CD4-positive, alpha-beta T cell treated with Interleukin-1 beta for 1 hour (primary cell): ENCODE data around the gene MRNIP.
"Not testable (repeated sequence)": the region's sequence is repeated elsewhere in the genome, so short reads cannot be mapped to it uniquely, and the experiment has no call there.

Experiments
- DNase-seq, 2 donors: peaks; one replicate each; pipeline ENCODE4 v3.0.0-alpha.2; 2020 to 2022

Gene MRNIP

DNA sequence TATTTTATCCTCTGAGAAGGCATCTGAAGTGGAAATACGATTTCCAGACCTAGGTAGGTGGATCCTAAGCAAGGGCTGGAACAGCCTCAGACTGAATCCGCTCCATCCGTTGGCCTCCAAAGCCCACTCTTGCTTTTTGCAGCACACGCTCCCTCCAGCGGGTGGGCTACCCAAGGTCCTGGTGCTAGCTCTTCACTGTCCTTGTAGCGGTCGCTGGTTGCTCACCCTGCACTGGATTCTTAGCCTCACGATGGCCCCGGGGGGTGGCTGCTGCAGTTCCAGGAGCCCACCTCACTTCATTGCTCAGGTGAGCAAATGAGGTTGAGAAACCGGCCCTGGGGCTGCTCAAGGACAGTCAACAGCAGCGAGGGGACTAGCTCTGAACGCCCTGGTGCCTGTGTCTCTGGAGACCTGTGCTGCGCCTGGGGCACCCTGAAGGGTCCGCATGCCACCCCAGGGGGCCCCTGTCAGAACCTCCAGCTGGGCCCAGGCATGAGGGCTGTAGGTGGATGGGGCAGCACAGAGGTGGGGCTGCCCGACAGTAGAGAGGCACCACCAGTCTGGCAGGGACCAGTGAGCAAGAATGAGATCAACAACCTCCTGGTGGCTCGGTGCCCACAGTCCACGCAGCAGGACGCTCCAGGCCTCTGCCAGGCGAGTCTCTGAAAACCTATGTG is 56.3 kb downstream of the MRNIP start:
- no peak for DNase-seq

DNA sequence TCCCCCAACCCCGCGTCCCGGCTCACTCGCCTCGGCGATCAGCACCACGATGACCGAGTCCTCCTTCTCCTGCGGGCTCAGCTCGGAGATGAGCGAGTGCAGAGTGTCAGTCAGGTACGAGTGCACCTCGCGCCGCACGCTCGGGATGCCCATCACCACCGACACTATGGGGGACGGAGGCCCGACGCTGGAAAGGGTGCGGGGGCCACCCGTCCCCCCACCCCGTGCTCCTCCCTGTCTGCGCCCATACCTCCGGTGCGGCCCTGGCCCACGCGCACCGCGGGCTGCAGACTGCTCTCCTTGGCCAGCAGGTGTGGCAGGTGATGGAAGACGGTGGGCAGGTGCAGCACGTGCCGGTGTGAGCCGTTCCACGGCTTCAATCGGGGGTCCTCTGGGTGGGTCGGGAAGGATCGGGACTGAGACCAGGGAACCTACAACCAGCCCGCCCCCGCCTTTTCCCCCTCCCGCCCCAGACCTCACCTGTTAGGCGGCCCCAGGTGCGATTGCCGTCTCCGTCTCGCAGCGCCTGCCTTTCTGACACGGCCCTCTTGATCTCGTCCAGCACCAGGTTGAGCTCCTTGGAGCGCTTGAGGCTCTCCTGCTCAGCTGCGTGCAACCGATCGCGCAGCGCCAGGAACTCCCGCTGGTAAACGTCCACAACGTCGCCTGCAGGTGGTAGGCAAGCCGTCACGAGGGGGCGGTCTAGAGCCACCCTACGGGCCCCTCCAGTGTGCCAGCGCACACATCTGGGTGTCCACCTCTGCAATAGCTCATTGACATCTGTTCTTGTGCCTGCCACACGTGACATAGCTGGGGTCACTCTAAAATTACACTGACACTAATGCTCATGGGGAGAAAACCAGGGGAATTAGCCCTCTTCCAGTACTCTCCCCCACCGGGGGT is 57.1 kb downstream of the MRNIP start:
- DNase-seq: peak; percentile 85

DNA sequence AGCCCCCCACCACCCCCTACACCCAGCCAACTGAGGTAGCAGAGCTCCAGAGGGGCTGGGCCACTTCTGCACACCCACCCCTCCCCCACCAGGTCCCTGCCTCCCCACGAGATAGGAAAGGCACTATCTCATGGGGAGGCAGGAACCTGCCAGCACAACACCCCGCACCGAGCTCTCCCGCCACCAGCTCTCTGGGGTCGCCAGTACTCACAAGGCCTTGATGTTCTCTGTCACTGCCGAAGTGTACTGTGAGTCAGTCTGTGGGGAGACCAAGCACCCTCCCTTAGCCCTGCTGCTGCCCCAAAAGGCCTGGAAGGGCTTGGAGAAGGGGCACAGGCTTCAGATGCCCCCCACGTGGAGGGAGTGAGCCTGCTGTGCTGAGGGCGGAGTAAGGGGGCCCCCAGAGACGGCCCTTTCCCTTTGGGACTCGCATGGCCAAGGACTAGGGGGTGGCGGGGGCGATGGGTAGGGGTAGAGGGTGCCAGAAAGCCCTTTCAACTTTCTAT is 57.9 kb downstream of the MRNIP start:
- no peak for DNase-seq

DNA sequence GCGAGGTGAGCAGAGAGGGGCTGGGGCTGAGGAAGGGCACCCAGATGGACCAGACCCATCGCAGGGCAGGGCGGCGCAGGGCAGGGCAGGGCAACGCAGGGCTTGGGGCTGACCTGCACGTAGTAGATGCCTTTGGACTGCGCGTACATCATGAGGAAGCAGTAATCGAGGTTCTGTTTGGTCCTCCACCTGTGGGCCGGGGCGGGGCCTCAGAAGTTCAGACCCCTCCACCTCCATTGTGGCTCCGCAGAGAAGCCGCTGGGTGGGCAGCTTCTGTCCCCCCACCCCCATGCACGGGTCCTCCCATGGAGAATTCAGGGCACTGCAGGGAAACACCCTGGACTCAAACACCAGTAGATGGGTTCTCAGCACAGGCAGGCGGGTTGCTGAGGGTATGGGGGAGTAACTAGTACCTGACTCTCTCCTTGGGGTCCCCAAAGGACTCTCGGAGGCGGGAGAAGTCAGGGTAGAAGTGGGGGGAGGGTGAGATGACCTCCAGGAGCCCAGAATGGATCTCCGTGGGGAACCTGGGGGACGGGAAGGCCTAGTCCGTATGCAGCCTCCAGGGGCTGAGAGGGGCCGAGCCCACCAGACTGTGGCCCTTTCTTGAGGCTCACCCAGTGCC is 58.4 kb downstream of the MRNIP start:
- no peak for DNase-seq

- no peak for DNase-seq
Measured at GRCh38 chr5:179799644-179799973, 59.0 kb downstream of the MRNIP start.

DNA sequence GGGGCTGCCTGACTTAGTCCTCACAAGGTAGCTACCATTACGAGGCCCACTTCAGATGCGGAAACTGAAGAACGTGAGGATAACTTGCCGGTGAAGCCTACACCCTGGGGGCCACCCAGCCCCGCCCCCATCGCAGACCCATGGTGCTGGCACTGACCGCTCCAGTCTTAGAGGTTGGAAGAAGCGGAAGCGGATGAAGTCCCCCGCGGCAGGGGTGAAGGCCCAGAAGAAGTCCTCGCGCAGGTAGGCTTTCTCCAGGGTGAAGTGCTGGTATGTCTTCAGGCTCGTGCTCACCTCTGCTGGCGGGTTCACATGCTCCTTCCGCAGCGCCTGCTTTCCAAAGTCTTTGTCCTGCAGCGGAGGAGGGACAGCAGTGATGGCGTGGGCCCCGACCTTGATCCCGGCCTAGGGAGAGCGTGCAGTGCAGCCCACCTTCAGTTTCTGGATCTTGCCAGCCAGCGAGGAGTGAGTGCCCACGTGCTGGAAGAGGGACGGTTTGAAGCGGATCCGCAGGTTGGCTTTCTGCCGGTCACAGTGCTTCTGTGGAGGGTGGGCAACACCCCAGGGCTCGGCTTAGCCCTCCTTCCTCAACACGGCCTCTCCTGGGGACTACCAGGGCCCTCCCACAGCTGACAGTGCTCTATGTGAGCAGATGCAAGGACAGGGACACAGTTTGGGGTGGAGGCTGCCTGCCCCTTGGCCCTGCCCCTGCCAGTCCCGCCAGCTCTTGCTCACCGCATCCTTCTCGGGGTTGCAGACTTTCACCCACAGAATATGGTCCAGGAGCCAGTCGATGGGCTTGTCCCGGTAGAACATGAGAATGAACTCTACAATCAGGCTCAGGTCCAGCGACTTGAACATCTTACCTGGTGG is 59.6 kb downstream of the MRNIP start:
- no peak for DNase-seq

- no peak for DNase-seq
Measured at GRCh38 chr5:179798144-179798770, 60.4 kb downstream of the MRNIP start.

GRCh38 chr5:179797741-179798140 is 60.9 kb downstream of the MRNIP start:
- no peak for DNase-seq

DNA sequence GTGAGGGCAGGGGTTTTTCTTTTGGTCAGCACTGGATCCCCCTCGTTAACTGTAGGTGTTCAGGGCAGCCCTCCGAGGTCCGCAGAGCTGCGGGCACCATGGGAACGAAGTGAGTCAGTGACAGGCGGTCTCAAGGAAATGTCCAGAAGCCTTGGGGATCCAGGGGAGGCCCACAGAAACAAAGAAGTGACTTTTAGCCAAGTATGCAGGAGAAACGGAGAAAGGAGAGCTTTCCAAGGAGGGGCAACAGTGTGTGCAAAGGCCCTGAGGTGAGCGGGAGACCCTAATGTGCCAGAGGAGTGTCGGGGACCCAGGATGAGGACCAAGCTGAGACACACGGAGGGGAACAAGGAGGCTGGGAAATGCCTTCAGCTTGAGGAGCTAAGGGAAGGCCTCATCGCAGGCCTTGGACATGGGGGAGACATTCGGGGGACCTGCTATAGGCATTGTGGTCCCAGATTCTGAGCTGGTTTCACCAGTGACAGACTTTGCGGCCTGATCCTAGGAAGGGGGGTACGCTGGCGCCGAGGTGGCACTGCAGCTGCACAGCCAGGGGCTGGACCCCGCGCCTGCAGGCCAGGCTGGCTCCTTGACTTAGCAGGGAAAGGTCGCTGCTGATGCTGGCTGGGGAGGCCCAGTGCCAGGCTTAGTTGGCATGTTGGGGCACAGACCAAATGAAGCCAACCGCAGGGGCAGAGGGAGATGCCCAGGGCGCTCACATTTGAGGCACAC is 61.6 kb downstream of the MRNIP start:
- DNase-seq: no peak

- DNase-seq: peak; percentile 76
Measured at GRCh38 chr5:179795863-179796833, 62.5 kb downstream of the MRNIP start.

GRCh38 chr5:179795049-179795862 is 63.4 kb downstream of the MRNIP start:
- DNase-seq: no peak

- DNase-seq: no peak
Measured at GRCh38 chr5:179794575-179794974, 64.0 kb downstream of the MRNIP start.

DNA sequence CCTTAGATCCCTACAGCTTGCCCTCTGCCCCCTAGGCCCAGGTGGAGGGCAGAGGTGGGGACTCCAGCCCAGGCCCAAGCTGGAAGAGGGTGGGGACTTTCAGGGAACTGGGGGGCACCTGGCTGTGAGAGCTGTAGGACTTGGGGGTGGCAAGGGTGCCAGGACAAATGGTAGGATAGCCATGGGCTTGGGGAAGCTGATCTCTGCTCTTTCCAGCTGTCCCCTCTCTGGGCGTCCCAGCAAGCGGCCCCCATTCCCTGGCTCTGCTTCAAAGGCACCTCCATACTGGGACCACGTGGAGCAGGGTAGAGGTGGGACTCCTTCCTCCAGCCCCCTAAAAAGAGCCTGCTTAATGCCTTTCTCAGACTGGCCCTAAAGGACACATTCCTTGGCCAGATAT is 64.4 kb downstream of the MRNIP start:
- no peak for DNase-seq

DNA sequence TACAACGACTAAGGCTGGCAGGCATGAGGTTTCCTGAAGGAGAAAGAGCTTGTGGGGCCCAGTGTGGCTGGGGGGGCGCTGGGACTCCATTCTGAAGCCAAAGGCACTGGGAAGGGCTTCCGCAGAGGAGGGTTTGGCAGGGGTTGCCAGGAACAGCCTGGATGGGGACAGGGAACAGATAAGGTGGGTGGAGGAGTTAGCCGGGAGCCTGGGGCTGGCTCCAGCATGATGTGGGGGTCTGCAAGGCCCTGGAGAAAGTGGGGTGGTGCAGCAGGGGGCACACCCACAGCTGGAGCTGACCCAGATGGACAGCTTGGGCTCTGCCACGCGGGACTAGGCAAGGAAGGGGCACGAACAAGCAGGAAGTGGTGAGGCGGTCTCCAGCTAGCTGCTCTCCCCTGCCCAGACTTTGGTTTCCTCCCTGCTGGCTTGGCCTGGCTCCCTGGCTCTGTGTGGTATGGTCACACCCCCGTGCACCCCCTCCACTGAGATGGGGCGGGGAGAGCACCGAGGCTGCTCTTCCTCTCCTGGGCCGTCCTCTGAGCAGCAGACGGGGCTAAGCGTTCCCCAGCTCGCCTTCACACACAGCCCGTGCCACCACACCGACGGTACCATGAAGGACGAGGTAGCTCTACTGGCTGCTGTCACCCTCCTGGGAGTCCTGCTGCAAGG is 65.0 kb downstream of the MRNIP start, which contains the start of gene LTC4S:
TSS of gene LTC4S (plus strand) at position 519 of the 672 bp plus-strand sequence. CDS start at position 614, 95 bp downstream.
- peak; percentile 69 for DNase-seq

DNA sequence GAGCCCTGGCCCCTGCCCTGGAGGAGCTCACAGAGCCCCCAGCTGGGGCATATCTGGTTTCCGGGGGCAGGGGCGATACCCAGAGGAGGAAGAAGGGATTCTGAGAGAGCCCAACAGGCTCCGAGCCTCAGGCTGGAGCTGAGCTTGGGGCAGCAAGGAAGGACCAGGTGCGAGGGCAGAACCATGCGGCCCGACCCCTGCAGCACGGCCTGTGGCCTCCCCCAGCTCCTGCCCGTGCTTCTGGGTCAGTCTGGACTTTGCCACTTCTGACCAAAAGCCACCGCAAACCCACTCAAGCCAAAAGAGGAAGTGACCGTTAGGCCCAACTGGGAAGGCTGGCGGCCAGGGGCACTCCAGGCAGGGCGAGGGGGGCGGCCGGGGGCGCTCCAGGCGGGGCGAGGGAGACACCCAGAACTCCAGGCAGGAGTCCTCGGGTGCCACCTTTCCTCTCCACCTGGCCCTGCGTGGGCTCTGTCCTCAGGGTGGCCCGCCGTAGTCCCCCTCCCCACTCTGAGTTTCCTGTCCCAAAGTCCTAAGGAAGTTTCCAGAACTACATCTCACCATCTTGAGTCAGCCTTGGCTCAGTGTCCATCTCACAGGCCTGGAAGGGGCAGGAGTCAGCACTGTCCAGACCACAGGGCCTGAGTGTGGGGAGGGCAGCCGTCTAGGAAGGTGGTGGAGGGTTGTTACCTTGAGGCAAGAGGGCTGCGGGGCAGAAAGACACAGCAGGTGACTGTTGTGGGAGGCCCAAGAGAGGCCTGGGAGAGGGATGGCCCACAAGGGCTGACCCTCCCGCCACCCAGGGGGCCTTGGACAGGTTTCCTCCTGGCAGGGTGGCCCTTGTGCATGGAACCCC is 65.8 kb downstream of the MRNIP start:
- no peak for DNase-seq

DNA sequence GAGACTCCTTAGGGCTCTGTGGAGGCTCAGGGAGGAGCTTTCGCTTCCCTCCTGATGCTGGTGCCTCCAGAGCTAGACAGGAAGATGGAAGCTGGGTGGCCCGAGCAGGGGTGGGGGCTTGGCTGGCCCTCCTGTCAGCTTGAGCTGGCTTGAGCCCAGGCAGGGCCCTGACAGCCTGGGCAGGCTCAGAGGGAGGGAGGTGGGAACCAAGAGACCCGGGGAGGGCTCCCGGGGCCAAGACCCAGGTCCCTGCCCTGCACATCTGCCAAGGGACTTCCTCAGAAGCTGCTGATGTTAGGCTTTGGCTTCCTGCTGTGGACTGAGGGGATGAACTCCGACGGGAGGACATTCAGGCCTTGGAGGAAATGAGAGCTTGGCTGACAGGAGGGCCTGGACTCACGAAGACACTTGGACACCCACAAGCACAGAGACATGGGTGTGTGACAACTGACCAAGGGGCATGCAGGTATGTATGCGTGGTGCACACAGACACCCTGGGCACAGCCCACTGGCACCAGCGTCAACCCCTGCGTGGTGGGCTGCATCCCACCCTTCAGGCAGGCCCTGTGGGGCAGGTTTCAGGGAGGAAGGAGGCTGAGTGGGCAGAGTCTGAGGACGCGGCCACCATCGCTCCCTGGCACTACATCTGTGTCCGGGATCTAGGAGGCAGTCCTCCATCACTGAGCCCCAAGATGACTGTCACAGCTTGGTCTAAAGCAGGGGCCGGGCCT is 66.6 kb downstream of the MRNIP start:
- DNase-seq: no peak

DNA sequence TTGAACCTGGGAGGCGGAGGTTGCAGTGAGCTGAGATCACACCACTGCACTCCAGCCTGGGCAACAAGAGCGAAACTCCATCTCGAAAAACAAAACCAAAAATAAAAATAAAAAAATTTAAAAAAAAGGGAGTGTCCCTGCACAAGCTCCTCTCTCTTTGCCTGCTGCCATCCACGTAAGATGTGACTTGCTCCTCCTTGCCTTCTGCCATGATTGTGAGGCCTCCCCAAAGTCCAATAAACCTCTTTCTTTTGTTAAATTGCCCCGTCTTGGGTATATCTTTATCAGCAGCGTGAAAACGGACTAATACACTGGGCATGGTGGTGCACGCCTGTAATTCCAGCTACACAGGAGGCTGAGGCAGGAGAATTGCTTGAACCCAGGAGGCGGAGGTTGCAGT is 69.3 kb downstream of the MRNIP start:
- DNase-seq: not testable (repeated sequence)
